B cell (primary cell): Measurements from ENCODE around the gene ITGA6. TPM values are rescaled to one million over a fixed set of nuclear protein-coding genes. Genes with fewer than 3 reads are reported as not detected.

Experiments used
- ATAC-seq: fragments of 200-7000 bp; cut with Tn5 transposase; one replicate; pipeline ENCODE4 v1.10.0; 2021; ENCODE audit warnings: low read depth, mild to moderate bottlenecking, moderate number of reproducible peaks, moderate library complexity
- CTCF ChIA-PET: fragments of 350-600 bp; sonication (Branson Sonifier 250); formaldehyde crosslinking; loops from one replicate; lab custom pipeline; 2021; ENCODE audit warnings: antibody characterized with exemption, inconsistent platforms; lab: Charles Lee
- POLR2A ChIA-PET: fragments of 350-600 bp; sonication (Branson Sonifier 250); formaldehyde crosslinking; loops from one replicate; lab custom pipeline; 2021; ENCODE audit warnings: antibody characterized with exemption; lab: Charles Lee
- DNase-seq: peaks from one replicate; pipeline ENCODE4 v3.0.0; 2013
- H2AFZ ChIP-seq: 2 replicates; pipeline ENCODE4 v1.6.1; 2012; ENCODE audit warnings: mild to moderate bottlenecking, low read depth, low read length; ENCODE audit not compliant: insufficient read depth, poor library complexity, severe bottlenecking
- H3K27ac ChIP-seq, 2 donors: 1 replicate in 1 of 2; 2 replicates in 1 of 2; pipeline ENCODE4 v1.5.1; 2012 to 2013; ENCODE audit warnings: low read length in 2 of 2, mild to moderate bottlenecking in 2 of 2, moderate library complexity in 1 of 2
- H3K27me3 ChIP-seq, 4 experiments: fragments of 200-600 bp in 1 of 4; sonication (generic) in 1 of 4; replicated peaks in 1 of 4; 1 replicate in 2 of 4; 2 replicates in 2 of 4; pipeline versions ENCODE4 v1.6.1 to v1.7.0; 2013 to 2016; ENCODE audit warnings: low read length in 3 of 4, mild to moderate bottlenecking in 2 of 4, mixed read lengths in 1 of 4, moderate library complexity in 1 of 4; ENCODE audit not compliant: insufficient read depth in 4 of 4, control insufficient read depth in 3 of 4; ENCODE audit errors: control extremely low read depth in 1 of 4
- H3K36me3 ChIP-seq, 2 experiments: replicated peaks in 1 of 2; 1 replicate in 1 of 2; 2 replicates in 1 of 2; pipeline versions ENCODE4 v1.6.1 to v1.7.1; 2013; ENCODE audit warnings: low read length in 1 of 2; ENCODE audit not compliant: insufficient read depth in 2 of 2, control insufficient read depth in 1 of 2; ENCODE audit errors: control extremely low read depth in 1 of 2, extremely low read depth in 1 of 2
- H3K4me1 ChIP-seq, 2 donors: fragments of 200-600 bp in 1 of 2; sonication (generic) in 1 of 2; 1 replicate in 1 of 2; 2 replicates in 1 of 2; pipeline versions ENCODE4 v1.5.1 to v1.6.1; 2013 to 2017; ENCODE audit warnings: low read length in 2 of 2; ENCODE audit not compliant: control insufficient read depth in 2 of 2, insufficient read depth in 2 of 2
- H3K4me2 ChIP-seq: replicated peaks from 2 replicates; pipeline ENCODE3; 2012; ENCODE audit warnings: mild to moderate bottlenecking, low read depth, low read length; ENCODE audit not compliant: poor library complexity, severe bottlenecking
- H3K4me3 ChIP-seq, 5 experiments: fragments of 200-600 bp in 1 of 5; sonication (generic) in 1 of 5; 1 replicate in 3 of 5; 2 replicates in 2 of 5; pipeline versions ENCODE4 v1.5.1 to v1.7.0; 2011 to 2016; ENCODE audit warnings: low read length in 4 of 5, mild to moderate bottlenecking in 4 of 5, low read depth in 2 of 5, control low read depth in 1 of 5, moderate library complexity in 1 of 5; ENCODE audit not compliant: insufficient read depth in 1 of 5; ENCODE audit errors: control extremely low read depth in 1 of 5, extremely low read depth in 1 of 5
- H3K79me2 ChIP-seq: fragments of 200-600 bp; sonication (generic); one replicate; pipeline ENCODE4 v1.6.0; 2016; ENCODE audit warnings: low read length; ENCODE audit not compliant: control insufficient read depth, insufficient read depth
- H3K9ac ChIP-seq: fragments of 200-600 bp; sonication (generic); 2 replicates; pipeline ENCODE4 v1.6.1; 2017; ENCODE audit warnings: mild to moderate bottlenecking, low read length, moderate library complexity
- H3K9me3 ChIP-seq, 3 donors: one replicate each; pipeline versions ENCODE4 v1.6.1 to v1.7.1; 2013; ENCODE audit warnings: low read length in 2 of 3; ENCODE audit not compliant: control insufficient read depth in 2 of 3, insufficient read depth in 1 of 3; ENCODE audit errors: control extremely low read depth in 1 of 3
- H4K20me1 ChIP-seq: 2 replicates; pipeline ENCODE4 v1.6.0; 2012; ENCODE audit warnings: mild to moderate bottlenecking, low read length; ENCODE audit not compliant: insufficient read depth, control insufficient read depth, poor library complexity, severe bottlenecking
- H3K27ac Mint-ChIP-seq: one replicate; pipeline ENCODE4 v1.8.0; 2021; ENCODE audit warnings: mixed read lengths
- H3K27me3 Mint-ChIP-seq: one replicate; pipeline ENCODE4 v1.8.0; 2021; ENCODE audit warnings: mixed read lengths
- H3K4me1 Mint-ChIP-seq: one replicate; pipeline ENCODE4 v1.8.0; 2021; ENCODE audit warnings: mixed read lengths
- H3K4me3 Mint-ChIP-seq: one replicate; pipeline ENCODE4 v1.8.0; 2021; ENCODE audit warnings: mixed read lengths
- H3K9me3 Mint-ChIP-seq: one replicate; pipeline ENCODE4 v1.8.0; 2022; ENCODE audit warnings: mixed read lengths; ENCODE audit not compliant: insufficient read depth
- CTCF ChIP-seq: fragments of 200-600 bp; IDR thresholded peaks from one replicate; pipeline ENCODE4 v1.8.0; 2022; ENCODE audit warnings: antibody characterized with exemption, mild to moderate bottlenecking
- EZH2 ChIP-seq: IDR thresholded peaks from 2 replicates; pipeline ENCODE4 v1.6.1; 2012; ENCODE audit warnings: borderline replicate concordance, low read depth, mild to moderate bottlenecking, moderate library complexity, low read length; ENCODE audit not compliant: insufficient read depth, poor library complexity, severe bottlenecking
- WGBS: methylation state at CpG from one replicate; pipeline ENCODE4 v1.1.5; 2013; ENCODE audit warnings: missing lambda C conversion rate; ENCODE audit not compliant: insufficient coverage; 5-methylcytosine and 5-hydroxymethylcytosine counted together
- intact Hi-C: fragments of 100-400 bp; cut with micrococcal nuclease; formaldehyde crosslinking; loops from one replicate; pipeline ENCODE4 v1.10.0; 2022
- polyA plus RNA-seq: library from polyadenylated mRNA; depleted of rRNA; stranded (reverse); fragments of >200 nt; gene quantifications from 2 replicates; pipeline ENCODE4 v1.2.3, GENCODE V29; 2012
- total RNA-seq, 2 donors: library from RNA; stranded (reverse); fragments of 120-200 nt in 1 of 2; gene quantifications; 1 replicate in 1 of 2; 2 replicates in 1 of 2; pipeline versions ENCODE4 v1.2.3 to v1.2.4, GENCODE V29; 2013 to 2022

The ITGA6 gene
- total and polyA plus RNA-seq, 2 donors (not counting 1 experiment from before 2014, with no cell fraction given), result 0.17 to 0.98 TPM

GRCh38 chr2:172539767-172540166, 112.4 kb downstream of the ITGA6 start:
- Mint-ChIP-seq H3K9me3 (peaks cover 8% of the 10 kb centered on the region), H3K4me1 (no peaks in the 10 kb centered on the region), H3K27me3 (no peaks in the 10 kb centered on the region), H3K27ac (no peak overlapping the region), H3K4me3 (no peak overlapping the region)
- DNase-seq (no peak), ATAC-seq (no peak)
- Histone ChIP-seq H4K20me1 (no peaks in the 10 kb centered on the region), H3K27ac (no peak overlapping the region), H2AFZ (no peak overlapping the region), H3K4me3 (no peak overlapping the region), H3K79me2 (peaks cover 9% of the 10 kb centered on the region), H3K9me3 (peaks cover 1 to 47% (median 22%) of the 10 kb centered on the region in 3 donors), H3K9ac (no peak overlapping the region), H3K4me1 (no peaks in the 10 kb centered on the region), H3K27me3 (no peaks in the 10 kb centered on the region), H3K4me2 (no peak overlapping the region), H3K36me3 (peaks cover 0 to 4% of the 10 kb centered on the region in 2 experiments)
- intact Hi-C loops, result no loop called here
- POLR2A ChIA-PET, result no interaction called here
- TF ChIP-seq EZH2, result no peak
- no peak for TF ChIP-seq CTCF
- WGBS, result 100% methylated on average over 3 of the region's 4 CpGs
- CTCF ChIA-PET, result no interaction called here

- no peak overlapping the region for H3K27ac Mint-ChIP-seq
Measured at GRCh38 chr2:172540421-172540820, 113.0 kb downstream of the ITGA6 start.

More at GRCh38 chr2:172540421-172540820, 113.0 kb downstream of the ITGA6 start:
- Histone ChIP-seq H4K20me1 (no peaks in the 10 kb centered on the region), H2AFZ (no peak overlapping the region), H3K9ac (no peak overlapping the region), H3K4me1 (no peaks in the 10 kb centered on the region), H3K79me2 (peaks cover 5% of the 10 kb centered on the region), H3K27me3 (no peaks in the 10 kb centered on the region), H3K4me2 (no peak overlapping the region), H3K36me3 (peaks cover 0 to 2% of the 10 kb centered on the region in 2 experiments), H3K4me3 (no peak overlapping the region), H3K27ac (no peak overlapping the region), H3K9me3 (peaks cover 1 to 43% (median 16%) of the 10 kb centered on the region in 3 donors)
- Mint-ChIP-seq H3K9me3 (peaks cover 8% of the 10 kb centered on the region), H3K27me3 (no peaks in the 10 kb centered on the region), H3K4me3 (no peak overlapping the region), H3K4me1 (no peaks in the 10 kb centered on the region)
- ATAC-seq (no peak), DNase-seq (no peak)
- TF ChIP-seq EZH2, result no peak
- TF ChIP-seq CTCF, result no peak
- intact Hi-C loops, result no loop called here
- ChIA-PET POLR2A (no interaction called here), CTCF (interaction anchor here (0.6 kb wide), 1 partner anchor 22 kb away, joined by 3 read pairs; no protein-coding TSS in a partner anchor)
